Parathyroid adenoma (tissue), 2 donors: ENCODE data around the gene CYP1A2.
"Not testable (repeated sequence)": the region's sequence is repeated elsewhere in the genome, so short reads cannot be mapped to it uniquely, and the experiment has no call there.

ENCODE experiments used
- H2AFZ ChIP-seq: fragments of 300-600 bp; sonication (generic); one replicate; pipeline ENCODE4 v1.7.0; 2017; ENCODE audit warnings: antibody characterized with exemption, mild to moderate bottlenecking
- H3K27ac ChIP-seq: fragments of 300-600 bp; sonication (generic); one replicate; pipeline ENCODE4 v1.7.0; 2017
- H3K27me3 ChIP-seq: fragments of 300-600 bp; sonication (generic); one replicate; pipeline ENCODE4 v1.7.0; 2017; ENCODE audit warnings: low read length; ENCODE audit not compliant: control insufficient read depth, insufficient read depth
- H3K36me3 ChIP-seq: fragments of 300-600 bp; sonication (generic); one replicate; pipeline ENCODE4 v1.7.0; 2017; ENCODE audit warnings: low read length; ENCODE audit not compliant: control insufficient read depth, insufficient read depth
- H3K4me1 ChIP-seq: fragments of 300-600 bp; sonication (generic); one replicate; pipeline ENCODE4 v1.7.0; 2017; ENCODE audit warnings: control low read depth
- H3K4me2 ChIP-seq: fragments of 300-600 bp; sonication (generic); one replicate; pipeline ENCODE4 v1.7.0; 2017; ENCODE audit warnings: low read length
- H3K4me3 ChIP-seq: fragments of 300-600 bp; sonication (generic); one replicate; pipeline ENCODE4 v1.7.0; 2017; ENCODE audit warnings: low read depth, low read length
- H3K79me2 ChIP-seq: fragments of 300-600 bp; sonication (generic); one replicate; pipeline ENCODE4 v1.7.0; 2017; ENCODE audit warnings: control low read depth
- H3K9ac ChIP-seq: fragments of 300-600 bp; sonication (generic); one replicate; pipeline ENCODE4 v1.7.0; 2017; ENCODE audit warnings: mild to moderate bottlenecking
- H3K9me3 ChIP-seq: fragments of 300-600 bp; sonication (generic); one replicate; pipeline ENCODE4 v1.7.0; 2017; ENCODE audit warnings: low read length; ENCODE audit not compliant: control insufficient read depth
- TF ChIP-seq, protein P1 (sequence below): fragments of 300-600 bp; sonication (generic); IDR thresholded peaks from one replicate; pipeline ENCODE4 v1.7.0; 2017; ENCODE audit warnings: antibody characterized with exemption, mild to moderate bottlenecking
- donor health status: primary hyperparathyroidism.

The CYP1A2 gene

GRCh38 chr15:74735305-74735704 lies 13.3 kb upstream of the CYP1A2 start:
- no peaks in the 10 kb centered on the region for H3K4me1 ChIP-seq
- no peak overlapping the region for H3K4me3 ChIP-seq
- H3K27me3 ChIP-seq = no peaks in the 10 kb centered on the region
- H3K27ac ChIP-seq = no peak overlapping the region
- H3K4me2 ChIP-seq = no peak overlapping the region
- no peak overlapping the region for H2AFZ ChIP-seq
- no peaks in the 10 kb centered on the region for H3K9me3 ChIP-seq
- TF ChIP-seq, protein P1, sequence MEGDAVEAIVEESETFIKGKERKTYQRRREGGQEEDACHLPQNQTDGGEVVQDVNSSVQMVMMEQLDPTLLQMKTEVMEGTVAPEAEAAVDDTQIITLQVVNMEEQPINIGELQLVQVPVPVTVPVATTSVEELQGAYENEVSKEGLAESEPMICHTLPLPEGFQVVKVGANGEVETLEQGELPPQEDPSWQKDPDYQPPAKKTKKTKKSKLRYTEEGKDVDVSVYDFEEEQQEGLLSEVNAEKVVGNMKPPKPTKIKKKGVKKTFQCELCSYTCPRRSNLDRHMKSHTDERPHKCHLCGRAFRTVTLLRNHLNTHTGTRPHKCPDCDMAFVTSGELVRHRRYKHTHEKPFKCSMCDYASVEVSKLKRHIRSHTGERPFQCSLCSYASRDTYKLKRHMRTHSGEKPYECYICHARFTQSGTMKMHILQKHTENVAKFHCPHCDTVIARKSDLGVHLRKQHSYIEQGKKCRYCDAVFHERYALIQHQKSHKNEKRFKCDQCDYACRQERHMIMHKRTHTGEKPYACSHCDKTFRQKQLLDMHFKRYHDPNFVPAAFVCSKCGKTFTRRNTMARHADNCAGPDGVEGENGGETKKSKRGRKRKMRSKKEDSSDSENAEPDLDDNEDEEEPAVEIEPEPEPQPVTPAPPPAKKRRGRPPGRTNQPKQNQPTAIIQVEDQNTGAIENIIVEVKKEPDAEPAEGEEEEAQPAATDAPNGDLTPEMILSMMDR = no peak
- no peaks in the 10 kb centered on the region for H3K79me2 ChIP-seq
- no peaks in the 10 kb centered on the region for H3K36me3 ChIP-seq
- H3K9ac ChIP-seq = no peak overlapping the region

- H3K79me2 ChIP-seq, H3K4me1 ChIP-seq, H3K9ac ChIP-seq, H3K4me3 ChIP-seq, H3K36me3 ChIP-seq, H3K4me2 ChIP-seq, H3K27ac ChIP-seq, H3K9me3 ChIP-seq, H3K27me3 ChIP-seq, H2AFZ ChIP-seq: not testable (repeated sequence)
Measured at GRCh38 chr15:74738239-74738638, 10.4 kb upstream of the CYP1A2 start.

GRCh38 chr15:74742422-74742821 lies 6.2 kb upstream of the CYP1A2 start:
- TF ChIP-seq, protein P1 = no peak
- Histone ChIP-seq H3K4me3 (no peak overlapping the region), H3K79me2 (no peaks in the 10 kb centered on the region), H3K27ac (no peak overlapping the region), H3K27me3 (no peaks in the 10 kb centered on the region), H3K9me3 (no peaks in the 10 kb centered on the region), H3K4me1 (no peaks in the 10 kb centered on the region), H3K9ac (no peak overlapping the region), H2AFZ (no peak overlapping the region), H3K4me2 (no peak overlapping the region), H3K36me3 (no peaks in the 10 kb centered on the region)

- Histone ChIP-seq H3K4me1 (no peaks in the 10 kb centered on the region), H3K79me2 (no peaks in the 10 kb centered on the region), H2AFZ (no peak overlapping the region), H3K9ac (no peak overlapping the region), H3K4me3 (no peak overlapping the region), H3K36me3 (no peaks in the 10 kb centered on the region), H3K4me2 (no peak overlapping the region), H3K9me3 (no peaks in the 10 kb centered on the region), H3K27ac (no peak overlapping the region), H3K27me3 (no peaks in the 10 kb centered on the region)
- TF ChIP-seq, protein P1 = no peak
Measured at GRCh38 chr15:74746389-74746788, 2.3 kb upstream of the CYP1A2 start.

- no peaks in the 10 kb centered on the region for H3K27me3 ChIP-seq
- H3K9me3 ChIP-seq = no peaks in the 10 kb centered on the region
- no peak overlapping the region for H3K4me3 ChIP-seq
- no peak overlapping the region for H3K4me2 ChIP-seq
- no peaks in the 10 kb centered on the region for H3K4me1 ChIP-seq
- no peaks in the 10 kb centered on the region for H3K79me2 ChIP-seq
- H3K9ac ChIP-seq = no peak overlapping the region
- no peaks in the 10 kb centered on the region for H3K36me3 ChIP-seq
- no peak overlapping the region for H2AFZ ChIP-seq
- TF ChIP-seq, protein P1 = no peak
- no peak overlapping the region for H3K27ac ChIP-seq
Measured at GRCh38 chr15:74749832-74750231, 1.2 kb downstream of the CYP1A2 start.
